RPMI7951 (cell line): ENCODE measurements around the gene DOCK1. TPM values are rescaled to one million over a fixed set of nuclear protein-coding genes. Genes with fewer than 3 reads are reported as not detected.

Experiments
- DNase-seq: peaks from one replicate; pipeline ENCODE4 v3.0.0-alpha.2; 2012; ENCODE audit warnings: low read depth
- total RNA-seq: library from RNA; depleted of rRNA; stranded (reverse); fragments of >200 nt; shearing (Covaris generic); gene quantifications from 2 replicates; pipeline ENCODE4 v1.2.3, GENCODE V29; 2014

The DOCK1 gene
- total RNA-seq, 1 experiment from 2014 or later = 15.7 TPM

- no peak for DNase-seq
Observed at GRCh38 chr10:127458016-127458810, 553.0 kb downstream of the DOCK1 start.

DNA sequence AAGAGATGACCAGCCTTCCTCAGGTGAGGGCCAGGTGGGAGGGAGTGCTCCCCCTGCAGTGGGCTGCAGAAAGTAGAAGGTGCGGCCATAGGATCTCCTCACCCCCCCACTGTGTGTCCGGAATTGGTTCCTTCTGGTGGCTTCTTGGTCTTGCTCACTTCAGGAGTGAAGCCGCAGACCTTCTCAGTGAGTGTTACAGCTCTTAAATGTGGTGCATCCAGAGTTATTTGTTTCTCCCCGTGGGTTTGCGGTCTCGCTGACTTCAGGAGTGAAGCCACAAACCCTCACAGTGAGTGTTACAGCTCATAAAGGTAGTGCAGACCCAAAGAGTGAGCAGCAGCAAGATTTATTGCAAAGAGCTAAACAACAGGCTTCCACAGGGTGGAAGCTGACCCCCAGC lies 553.6 kb downstream of the DOCK1 start:
- no peak for DNase-seq

DNA sequence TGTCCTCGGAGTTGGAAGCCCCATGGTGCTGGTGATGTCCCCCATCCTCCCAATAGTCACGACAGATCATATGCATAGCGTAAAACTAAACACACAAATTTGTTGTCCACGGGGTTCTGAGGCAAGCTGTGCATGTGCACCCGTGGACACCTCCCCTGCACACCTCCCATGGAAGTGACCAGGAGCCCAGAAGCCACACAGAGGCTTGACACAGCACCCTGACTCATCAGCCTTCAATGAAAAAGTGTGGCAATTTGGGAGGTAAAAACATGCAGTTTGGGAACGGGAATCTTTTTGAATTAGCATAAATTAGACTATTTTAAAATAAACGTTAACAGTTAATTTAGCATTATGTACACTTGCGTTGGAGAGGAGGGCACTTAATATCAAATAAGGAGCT lies 554.7 kb downstream of the DOCK1 start:
- no peak for DNase-seq

DNA sequence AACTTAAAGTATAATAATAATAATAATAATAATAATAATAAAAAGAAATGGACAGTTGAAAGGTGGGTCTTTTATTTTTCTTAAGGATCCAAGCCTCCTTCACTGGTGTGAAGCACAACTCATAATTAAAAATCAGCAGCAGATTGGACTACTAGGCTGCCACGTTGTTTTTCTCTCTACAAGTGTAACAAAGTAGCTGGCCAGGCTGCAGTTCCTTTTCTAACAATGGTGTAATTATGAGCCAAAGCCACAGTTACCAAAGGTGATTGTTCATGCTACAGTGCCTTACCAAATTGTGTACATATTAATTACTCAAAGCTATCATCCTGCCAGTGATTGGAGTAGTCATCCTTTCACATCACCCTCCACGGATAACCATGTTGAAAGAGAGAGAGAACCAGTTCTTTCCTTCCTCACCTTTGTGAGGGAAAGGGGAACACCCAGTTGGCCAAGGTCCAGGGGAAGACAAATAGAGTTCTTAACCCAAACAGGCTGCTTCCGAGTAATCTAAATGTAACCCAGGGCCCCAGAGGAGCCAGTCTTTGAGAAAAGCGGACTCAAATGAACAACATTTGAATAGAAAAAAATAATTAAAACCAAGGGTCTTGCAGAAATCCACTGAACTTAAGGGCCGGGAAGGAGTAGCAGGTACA lies 557.5 kb downstream of the DOCK1 start:
- no peak for DNase-seq

GRCh38 chr10:127463548-127463947 lies 558.3 kb downstream of the DOCK1 start:
- DNase-seq = no peak

DNA sequence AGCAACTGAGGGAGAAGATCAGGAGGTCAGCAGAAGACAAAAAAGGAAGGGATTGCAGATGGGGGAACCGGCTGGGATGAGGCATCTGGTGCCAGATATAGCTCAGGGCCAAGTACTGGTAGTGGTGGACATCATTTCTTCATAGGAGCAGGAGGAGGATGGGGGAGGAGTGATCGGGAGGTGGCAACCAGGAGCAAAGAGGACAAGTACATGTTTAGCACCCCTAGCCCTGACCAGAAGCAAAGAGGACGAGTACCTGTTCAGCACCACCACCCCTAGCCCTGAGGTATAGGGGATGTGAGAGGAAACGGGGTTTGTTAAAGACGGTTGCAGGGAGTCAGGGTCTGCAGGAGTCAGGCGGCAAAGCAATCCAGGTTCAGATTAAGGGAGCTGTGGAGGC lies 559.3 kb downstream of the DOCK1 start:
- DNase-seq = no peak

DNA sequence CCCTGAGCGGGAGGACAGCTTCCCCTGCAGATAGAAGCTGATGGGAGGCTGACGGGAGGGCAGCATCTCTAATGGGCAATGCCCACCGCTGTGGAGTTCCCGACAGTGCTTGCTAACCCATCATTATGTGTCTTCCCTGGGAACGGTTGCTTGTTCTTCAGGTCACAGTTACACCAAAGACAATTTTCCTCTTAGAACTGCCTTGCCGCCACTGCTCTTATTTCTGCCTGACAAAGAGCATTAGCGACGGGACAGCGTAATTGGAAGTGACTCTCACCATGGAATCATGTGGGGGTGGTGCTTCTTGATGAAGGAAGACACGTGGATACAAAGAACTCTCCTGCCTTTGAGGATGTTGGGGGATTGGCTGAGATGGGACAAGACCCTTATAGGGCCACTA lies 562.6 kb downstream of the DOCK1 start:
- DNase-seq = no peak

- DNase-seq = no peak
Observed at GRCh38 chr10:127468632-127469031, 563.4 kb downstream of the DOCK1 start.

DNA sequence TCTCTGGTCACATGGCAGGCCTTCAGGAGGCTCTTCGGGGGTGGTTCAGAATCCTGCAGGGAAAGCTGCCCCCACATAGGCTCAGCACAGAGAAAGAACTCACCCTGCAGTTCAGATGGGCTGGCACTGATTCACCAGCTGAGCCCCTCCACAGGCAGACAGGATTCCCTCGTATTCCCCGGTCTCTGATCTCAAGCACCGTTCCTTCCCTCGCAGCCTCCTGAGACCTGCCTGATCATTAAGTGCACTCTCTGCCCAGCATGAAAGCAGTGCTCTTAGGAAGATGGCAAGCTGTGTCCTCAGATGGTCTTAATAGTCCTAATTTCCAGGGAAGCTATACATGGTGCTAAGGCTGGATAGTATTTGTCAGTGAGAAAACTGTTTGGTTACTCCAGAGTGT lies 565.7 kb downstream of the DOCK1 start:
- no peak for DNase-seq

DNA sequence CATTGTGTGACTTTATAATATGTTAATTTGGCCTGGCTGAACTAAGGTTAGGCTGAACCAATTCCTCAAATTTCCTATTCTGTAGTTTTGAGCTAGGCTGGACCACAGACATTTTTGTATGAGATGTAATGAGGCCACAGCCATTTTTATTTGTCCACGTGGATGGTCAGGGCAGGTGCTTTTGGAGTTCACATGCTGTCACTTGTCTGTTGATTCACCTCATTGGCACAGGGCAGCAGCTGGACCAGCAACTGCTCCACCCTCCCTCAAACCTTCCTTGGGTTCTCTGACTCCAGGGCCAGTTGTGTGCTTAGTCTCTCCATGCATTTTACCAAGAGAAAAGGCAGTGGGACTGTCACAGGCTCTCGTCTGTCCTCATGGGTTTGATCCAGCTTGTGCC lies 567.7 kb downstream of the DOCK1 start:
- no peak for DNase-seq

DNA sequence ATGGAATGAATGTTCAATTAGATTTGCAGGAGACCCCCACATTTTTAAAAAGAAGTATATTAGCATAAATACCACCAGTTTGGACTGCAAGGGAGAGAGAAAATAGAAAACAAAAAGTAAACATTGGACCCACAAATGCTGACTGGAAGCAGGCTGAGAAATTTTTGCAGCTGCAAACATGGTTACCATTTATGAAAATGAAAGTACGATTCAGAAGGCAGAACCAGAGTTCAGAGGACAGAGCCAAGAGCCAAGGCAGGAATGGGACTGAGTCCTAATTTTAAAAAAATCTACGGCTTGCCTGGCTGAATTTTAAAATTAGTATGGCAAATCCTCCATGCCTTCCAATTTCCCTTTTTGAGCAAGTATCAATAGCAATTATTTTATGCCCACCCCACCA lies 569.3 kb downstream of the DOCK1 start:
- no peak for DNase-seq

GRCh38 chr10:127485153-127485857 lies 580.1 kb downstream of the DOCK1 start:
- DNase-seq = peak; percentile 51

DNA sequence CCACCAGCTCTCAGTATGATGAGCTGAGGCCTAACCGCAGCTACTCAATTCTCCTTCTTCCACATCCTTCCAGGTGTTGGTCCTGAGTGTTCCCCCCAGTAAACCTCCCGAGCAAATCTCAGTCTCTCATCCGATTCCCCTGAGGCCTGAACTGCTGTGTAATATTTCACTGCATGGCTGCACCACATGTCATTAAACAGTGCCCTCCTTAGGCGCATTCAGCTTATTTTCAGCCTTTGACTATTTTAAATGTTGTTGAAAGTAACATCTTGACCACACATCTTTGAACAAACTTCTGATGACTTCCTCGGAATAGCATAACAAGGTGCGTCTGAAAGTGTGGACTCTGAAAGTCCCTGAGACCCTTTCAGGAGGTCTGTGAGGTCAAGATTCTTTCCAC lies 581.1 kb downstream of the DOCK1 start:
- DNase-seq = no peak

- peak; percentile 2 for DNase-seq
Observed at GRCh38 chr10:127492607-127493250, 587.5 kb downstream of the DOCK1 start.

GRCh38 chr10:127496035-127496434 lies 590.8 kb downstream of the DOCK1 start:
- DNase-seq = peak; percentile 5

GRCh38 chr10:127497685-127498084 lies 592.5 kb downstream of the DOCK1 start:
- no peak for DNase-seq

- no peak for DNase-seq
Observed at GRCh38 chr10:127498087-127498486, 592.9 kb downstream of the DOCK1 start.

- DNase-seq = no peak
Observed at GRCh38 chr10:127500127-127500526, 594.9 kb downstream of the DOCK1 start.
